NCI-H1930 (cell line): ENCODE results near the gene FOXD1.

ENCODE experiments used
- DNase-seq, 2 experiments: peaks; one replicate each; lab custom pipeline; 2025; lab: John Stamatoyannopoulos, UW

FOXD1 gene

DNA sequence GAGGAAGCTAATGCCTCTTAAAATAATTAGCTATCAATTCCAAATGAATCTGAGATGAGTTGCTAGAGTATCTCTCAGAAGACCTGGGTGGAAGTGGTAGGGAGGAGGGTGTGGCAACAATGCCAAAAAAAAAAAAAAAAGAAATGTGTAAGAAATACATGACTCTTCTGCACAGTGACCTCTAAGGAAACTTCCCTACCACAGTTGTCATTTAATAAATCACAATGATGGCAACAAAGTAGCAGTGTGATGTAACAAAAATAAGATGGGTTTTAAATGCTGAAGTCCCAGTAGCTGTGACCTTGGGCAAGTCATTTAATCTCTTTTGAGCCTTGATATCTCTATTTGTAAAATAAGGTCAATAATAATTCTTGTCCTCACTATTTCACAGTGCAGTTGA lies 7.2 kb downstream of the FOXD1 start:
- DNase-seq, result no peak

DNA sequence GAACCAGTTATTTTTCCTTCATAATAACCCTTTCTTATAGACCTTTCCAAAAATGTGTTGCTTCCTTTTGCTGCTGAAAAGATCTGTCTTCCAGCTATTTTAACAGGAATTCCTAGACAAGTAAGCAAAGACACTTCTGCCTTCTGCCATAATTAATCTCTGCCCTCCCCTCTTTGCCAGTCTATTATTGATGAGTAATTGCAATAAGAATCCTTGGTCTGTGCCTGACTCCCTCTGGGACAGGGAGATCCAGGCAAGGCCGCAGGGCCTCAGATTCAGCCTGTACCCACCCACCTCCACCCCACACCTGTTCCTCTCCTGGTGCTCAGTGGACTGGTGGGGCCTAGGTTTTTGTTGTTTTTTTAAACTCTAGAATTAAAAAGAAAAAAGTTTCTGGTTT lies 8.3 kb downstream of the FOXD1 start:
- DNase-seq, result no peak

DNA sequence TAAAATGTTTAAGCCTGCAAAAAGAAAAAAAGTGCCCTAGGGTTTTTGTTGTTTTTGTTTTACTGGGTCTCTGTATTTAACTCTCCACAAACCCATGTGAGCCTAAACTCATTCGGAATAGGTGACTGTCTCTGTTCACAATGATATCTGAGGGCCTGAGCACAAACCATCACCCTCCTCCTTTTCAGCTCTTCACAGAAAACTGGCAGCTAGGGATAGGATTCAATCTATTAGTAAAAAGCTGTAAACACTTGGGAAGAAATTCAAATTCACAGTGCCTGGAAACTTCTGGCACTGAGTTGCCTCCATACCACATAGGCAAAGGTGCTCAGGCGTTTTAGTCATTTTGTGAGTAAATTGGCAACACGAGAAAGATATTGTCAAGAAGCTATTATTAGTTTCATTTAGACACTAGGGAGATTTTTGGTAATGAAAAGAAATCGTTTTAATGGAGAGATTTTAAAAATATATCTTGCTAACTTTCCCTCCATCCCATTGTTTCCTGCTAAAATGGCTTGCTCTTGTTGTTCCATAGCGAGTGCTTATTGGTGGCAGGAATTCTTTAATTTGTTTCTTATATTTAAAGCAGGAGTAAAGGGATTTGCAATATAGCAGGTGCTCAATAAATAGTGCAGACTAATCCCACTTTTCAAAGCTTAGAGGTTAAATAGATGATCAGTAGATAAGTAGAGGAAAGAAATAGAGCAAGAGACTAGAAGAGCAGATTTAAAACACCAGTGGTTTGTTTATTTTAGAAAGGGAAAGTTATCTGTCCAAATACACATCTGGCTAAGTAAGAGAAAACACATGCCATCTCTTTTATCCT lies 9.7 kb downstream of the FOXD1 start:
- DNase-seq, result no peak

DNA sequence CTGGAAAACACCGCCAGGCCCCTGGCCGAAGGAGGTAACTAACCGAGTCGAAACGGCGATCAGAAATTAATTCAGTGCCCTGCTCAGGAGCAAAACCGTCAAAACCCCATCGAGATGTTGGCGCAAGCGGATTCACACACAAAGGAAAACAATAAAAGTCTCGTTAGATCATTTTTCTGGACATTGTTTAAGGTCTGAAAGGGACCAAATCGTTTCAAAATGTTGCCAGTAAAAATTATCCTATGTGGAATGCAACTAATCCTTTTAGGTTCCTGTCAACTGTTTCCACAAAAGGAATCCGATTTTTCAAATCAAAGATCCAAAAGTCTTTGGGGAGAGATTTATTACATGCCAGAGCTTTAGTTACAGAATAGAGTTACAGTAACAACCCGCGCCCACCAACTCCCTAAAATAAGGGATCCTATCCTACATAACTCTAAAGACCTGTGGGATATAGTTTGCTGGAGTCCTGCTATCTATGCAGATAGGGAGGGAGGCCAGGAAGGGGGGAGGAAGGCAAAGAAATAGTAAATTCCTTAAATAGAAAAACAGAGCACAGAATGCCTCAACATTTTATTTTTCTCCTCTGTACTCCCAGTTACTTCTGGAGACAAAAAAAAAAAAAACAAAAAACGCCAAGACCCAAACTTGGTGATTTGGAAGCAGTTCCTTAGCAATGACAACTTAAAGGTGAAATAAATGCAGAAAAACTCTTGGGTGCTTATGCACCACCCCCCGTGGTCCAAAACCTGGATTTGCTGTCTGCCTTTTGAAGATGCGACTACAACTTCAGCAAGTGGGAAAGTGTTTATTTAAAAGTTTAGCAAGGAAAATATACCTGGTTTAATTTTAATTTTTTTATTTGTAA lies 10.6 kb downstream of the FOXD1 start:
- DNase-seq, result no peak

DNA sequence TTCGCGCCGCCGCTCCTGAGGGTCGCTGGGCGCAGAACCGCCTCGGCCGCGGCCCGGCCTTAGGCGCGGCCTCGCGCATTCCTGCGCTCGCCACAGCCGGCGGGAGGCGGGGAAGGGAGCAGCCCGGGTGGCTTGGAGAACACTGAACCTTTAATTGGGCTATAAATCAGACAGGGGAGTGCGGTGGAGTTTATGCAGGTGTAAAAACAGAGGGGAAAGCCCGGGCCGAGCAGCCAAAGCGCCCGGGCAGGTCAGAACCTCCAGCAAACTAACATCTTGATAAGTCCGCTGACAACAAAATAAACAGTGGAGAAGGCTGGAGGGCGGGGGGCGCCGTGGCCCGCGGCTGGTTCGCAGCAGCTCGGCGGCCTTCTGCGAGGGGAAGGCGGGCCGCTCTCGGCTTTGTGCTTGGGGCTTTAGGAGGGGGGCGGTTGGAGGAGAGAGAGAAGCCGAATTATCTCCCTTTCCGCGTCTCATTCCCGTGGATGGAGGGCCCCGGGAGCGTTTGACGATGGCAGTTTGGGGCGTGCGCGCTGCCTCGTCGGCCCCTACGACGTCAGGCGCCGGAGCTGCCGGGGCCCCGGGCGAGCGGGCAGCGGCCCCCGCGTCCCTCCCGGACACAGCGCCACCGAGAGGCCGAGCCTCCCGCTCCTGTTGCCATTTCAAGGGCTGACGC lies 11.3 kb downstream of the FOXD1 start:
- DNase-seq, result no peak

DNA sequence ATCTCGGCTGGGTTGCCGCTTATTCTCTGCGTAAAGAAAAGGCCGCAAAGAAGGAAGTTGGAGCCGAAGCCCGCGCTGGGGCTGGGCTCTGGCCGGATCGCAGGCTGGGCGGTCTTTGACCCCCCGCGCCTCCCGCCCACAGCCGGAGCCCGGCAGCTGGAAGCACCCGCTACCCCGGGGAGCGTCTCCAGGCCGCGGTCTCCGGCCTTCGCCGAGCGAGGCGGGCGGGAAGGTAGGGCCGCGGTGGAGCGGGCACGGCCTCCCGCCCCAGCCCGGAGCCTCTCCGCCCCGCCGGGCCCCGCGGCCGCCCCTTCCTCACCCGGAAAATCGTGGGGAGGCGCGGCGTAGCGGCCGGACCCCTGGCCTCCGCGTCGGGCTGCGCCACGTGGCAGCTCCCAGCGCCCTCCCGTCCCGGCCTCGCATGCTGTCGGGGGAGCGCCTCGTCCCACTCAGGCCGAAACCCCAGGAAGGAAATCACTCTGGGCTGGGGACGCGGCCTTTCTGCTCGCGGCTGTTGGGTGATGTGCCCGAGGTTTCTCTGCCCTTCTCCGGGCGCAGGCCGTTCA lies 12.0 kb downstream of the FOXD1 start:
- DNase-seq, result no peak

DNA sequence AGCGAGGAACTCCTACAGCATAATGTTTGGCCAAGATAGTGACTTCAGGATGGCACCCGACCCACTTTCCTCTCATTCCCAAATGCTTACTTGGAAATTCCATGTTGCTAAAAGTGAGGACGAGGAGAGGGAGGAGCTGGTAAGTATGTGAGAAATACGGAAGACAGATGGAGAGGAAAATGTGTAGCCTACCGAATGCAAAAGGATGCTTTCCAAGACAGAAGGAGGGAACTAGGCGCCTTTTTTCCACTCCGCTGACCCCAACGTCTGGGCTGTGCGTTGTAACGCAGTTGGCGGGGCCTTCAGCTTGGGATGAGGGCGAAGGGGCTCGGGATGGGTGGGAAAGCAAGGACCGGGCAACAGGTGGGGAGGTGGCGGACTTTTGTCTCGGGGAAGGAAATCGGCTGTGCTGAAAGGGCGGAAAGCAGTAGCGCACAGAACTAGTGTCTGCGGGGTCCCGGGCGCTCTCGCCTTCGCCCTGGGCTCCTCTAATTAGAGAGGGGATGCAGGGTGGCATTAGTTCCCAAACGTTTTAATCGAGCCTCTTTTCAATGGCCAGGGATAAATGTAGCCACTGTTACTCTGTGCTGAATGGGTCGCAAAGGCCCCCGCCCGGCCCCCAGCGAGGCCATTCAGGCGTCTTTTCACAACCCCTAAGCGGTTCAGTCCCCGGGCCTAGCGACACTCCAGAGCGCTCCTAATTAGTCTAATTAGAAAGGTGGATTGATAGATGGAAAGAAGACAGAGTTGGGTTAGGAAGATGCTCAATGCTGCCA lies 12.6 kb downstream of the FOXD1 start:
- no peak for DNase-seq

DNA sequence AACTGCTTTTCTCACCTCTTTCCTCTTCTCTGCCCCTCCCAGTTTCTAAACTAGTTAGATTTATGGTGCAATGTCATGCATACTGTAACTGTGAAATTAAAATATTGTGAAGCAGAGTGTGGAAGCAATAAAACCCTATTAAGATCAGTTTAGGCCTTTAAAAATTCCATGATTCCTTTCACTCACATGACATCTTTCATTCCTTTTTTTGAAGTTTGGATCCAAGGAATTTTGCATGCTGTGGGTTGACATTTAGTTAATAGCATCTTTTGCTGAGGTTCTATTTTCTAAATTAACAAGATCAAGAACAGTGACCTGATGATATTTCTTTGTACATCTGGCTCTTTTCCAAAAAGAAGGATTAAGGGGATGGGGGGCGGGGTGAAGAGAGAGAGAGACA lies 13.7 kb downstream of the FOXD1 start:
- DNase-seq, result no peak

DNA sequence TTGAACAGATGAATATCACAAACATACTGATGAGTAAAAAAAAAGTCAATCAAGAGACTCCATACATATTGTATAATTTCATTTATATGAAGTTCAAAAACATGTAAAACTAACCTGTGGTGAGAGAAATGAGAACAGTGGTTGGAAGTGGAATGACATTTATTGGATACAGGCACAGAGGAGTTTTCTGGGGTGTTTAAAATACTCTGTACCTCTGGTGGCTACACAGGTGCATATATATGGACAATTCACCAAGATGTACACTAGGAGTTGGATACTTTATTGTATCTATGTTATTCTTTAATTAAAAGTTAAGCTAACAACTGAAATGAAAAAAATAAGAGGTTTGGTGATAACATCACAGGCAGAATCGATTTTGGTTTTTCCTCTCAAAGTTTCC lies 14.1 kb downstream of the FOXD1 start:
- no peak for DNase-seq

DNA sequence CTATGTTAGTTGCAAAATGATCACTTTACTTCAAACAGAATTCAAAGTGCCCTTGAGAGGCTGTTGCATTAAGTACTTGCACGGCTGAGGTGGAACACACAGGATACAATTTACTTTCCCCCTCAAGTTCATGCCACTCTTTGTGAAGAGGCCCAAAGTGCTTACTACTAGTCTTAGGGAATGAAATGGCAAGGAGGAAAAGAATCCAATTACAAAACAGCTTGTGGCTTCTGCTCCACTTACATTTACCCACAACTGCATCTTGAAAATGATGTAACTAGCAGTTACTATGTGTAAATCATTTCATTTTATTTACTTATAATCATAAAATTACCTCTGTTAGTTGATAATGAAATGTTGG lies 14.6 kb downstream of the FOXD1 start:
- DNase-seq, result no peak

DNA sequence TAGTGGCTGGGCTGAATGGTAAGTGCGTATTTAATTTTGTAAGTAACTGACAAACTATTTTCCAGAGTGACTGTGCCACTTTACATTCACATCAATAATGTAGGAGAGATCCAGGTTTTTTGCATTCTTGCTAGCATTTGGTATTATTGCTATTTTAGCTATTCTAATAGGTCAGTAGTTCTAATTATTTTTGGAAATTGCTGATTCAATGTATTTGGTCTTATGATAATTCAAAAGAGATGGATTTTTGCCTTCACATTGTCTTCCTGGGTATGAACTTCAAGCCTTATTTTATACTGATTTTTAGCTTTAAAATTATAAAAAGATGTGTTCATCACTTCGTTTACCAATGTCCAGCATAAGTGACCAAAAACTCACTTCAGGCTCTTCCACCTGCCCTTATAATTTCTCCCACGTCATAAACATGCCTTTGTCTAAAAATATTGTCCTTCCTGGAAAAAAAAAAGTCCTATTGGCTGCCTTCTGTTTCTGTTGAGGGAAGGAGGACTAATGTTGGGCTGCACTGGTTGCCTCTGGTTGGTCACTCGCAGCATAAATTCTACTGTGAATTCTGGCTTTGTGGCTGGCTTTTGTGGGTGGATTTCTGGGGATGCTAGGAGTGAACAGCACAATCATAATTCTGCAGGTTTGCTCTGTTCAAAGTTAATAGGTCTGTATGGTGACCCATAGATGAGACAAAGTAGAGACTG lies 15.2 kb downstream of the FOXD1 start:
- DNase-seq, result no peak

DNA sequence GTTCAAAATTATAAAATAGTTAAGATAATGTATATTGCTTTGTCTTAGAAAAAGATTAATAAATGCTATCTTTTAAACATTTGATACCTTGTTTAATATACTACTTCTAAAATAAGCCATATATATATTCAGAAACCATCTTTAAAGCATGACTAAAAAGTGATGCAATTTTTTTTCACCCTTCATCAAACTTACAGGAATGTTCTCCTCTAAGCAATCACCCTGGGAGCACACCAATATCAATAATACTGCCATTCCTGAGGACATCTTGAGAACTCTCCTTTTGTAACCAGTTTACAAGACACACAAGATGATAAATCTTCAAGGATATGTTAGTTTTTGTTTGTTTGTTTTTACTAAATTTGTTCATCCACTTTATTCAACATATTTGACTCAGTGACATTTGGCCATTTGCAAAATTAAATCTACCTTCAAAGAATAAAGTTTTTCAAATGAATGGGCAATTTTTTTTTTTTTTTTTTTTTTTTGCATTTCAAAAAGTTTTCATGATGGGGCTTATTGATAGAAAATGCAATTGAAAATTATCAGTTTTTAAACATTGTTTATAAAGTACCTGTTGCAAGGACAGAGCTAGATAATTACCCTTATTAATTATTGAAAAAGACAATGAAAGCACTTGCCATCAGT lies 17.2 kb downstream of the FOXD1 start:
- DNase-seq, result no peak

DNA sequence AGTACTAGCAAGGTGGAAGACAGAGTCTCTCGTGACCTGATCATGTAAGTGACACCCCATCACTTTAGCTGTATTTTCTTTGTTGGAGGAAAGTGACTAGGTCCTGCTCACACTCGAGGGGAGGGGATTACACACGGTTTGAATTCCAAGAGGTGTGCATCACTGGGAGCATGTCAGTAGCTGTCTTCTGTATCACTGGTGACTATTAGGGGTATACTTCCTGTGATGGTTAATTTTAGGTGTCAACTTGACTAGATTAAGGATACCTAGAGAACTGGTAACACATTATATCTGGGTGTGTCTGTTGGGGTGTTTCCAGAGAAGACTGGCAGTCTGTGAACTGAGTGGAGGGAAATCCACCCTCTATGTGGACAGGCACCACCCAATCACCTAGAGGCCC lies 22.5 kb downstream of the FOXD1 start:
- no peak for DNase-seq

DNA sequence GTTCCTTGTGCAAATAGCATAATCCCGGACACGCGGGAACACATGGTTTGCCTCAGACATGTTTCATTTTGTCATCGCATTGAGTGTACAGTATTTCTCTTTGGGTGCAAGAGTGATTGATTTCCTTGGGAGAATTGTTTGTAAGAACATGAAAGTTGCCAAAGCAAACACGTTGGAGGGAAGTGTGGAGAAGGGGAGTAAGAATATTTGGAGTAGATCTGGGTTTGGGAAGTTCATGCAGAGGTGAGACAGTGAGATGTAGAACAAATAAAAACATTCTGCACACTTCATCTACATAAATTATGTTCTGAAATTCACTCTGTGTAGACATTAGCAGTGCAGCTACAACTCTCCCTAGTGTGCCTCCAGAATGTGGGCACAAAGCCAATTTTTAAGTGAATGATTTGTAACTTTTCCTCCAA lies 24.0 kb downstream of the FOXD1 start:
- DNase-seq, result no peak

DNA sequence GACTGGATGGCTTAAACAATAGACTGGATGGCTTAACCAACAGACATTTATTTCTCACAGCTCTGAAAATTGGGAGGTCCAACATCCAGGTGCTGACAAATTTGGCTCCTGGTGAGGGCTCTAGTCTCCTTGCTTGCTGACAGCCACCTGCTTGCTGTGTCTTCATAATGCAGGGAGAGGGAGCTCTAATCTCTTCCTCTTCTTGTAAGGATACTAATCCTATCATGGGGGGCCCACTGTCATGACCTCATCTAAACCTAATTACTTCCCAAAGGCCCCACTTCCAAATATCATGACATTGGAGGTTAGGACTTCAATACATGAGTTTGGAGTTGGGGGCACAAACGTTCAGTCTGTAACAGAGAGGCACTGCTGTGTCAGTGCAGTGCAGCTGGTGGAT lies 26.4 kb downstream of the FOXD1 start:
- DNase-seq, result no peak

DNA sequence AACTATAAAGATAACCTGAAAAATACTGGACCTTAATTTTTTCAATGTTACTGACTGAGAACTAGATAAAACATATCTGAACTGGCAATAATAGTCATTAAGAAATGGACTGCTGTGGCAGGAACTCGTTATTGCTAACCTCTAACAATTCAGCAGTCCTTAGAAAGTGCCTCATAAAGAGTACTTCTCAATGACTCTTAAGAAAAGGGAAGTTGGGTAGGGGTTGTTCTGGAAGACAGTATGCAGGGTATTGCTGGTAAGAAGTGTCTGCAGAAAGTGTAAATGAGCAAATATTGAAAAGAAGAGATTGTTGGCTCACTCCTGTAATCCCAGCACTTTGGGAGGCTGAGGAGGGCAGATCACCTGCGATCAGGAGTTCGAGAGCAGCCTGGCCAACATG lies 27.9 kb downstream of the FOXD1 start:
- no peak for DNase-seq

DNA sequence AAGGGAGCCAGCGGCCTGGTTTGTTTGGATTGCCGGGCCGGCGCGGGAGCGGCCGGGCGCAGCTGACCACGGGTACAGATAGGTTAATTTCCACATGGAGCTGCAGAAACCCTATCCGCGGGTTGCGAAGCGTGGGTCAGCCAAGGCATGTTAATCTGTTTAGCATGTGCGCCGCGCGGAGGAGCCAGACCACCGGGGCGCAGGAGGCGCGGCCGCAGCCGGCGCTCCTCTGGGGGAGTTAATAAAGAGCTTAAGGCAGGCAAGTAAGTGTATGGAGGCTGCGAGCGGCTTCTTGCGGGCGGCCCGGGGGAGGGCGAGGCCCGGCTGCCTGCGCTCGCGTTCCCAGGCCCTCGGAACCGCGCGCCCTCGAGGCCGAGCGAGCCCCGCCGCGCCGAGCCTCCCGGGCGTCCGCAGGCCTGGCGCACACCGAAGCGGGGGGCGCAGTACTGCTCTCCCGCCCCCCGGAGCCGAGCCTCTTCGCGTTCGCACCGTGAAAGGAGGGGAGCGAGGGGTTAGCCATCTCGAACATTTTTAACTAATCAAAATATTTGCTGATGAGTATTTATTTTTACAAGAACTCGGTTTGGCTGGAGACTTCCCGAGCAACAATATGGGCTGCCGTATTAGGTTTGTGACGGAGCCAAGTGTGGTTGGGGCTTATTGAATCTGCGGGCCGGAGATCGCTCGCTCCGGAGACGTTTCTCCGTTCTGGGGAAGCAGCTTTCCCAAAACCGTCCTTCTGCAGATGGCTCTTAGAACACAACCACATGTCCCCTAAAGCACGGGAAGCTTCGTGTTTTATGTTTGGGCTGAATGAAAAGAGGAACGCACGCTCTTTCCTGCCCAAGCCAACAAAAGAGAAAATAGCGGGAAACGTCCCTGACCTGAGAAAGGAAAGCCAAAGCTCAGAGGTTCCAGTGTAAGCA lies 28.8 kb downstream of the FOXD1 start:
- DNase-seq, result peak in 1 of 2 experiments; percentile 16

DNA sequence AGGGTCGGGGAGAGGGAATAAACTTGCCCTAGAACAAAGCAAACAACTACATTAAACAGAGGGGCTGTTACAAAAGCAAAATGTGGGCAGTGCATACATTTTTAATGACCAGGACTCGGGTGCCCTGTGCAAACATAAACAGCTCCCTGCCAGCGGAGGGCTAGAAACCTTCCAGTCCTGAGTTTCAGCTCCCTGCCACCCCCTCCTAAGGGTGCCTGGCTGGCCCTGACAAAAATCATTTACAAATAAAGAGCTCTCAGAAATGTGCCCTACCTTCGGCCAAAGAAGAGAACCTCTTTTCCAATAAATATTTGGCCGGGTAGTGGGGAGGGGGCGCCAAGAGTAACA lies 29.5 kb downstream of the FOXD1 start:
- DNase-seq, result no peak

DNA sequence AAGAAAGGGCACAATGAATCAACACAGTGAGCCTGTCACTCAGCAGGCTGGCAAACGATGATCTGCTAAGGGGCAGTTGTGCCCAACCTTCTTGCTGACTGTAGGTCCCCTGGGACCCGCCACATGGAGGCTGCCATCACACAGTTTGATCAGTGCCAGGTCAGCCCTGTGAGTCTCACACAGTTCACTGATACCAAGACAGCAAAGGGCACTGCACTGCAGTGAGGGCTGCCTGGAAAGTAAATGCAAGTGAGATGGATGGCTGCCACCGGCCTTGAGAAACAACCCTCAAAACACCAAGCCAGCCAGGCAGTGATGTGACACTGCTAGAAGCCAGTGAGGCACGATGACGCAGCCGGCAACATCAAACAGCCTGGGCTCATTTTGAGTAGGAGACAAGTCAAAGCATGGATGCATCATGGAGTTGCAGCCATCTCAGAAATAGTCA lies 30.3 kb downstream of the FOXD1 start:
- no peak for DNase-seq
